PC-9 (cell line): Measurements from ENCODE around the gene OR4D2. TPM values are rescaled to one million over a fixed set of nuclear protein-coding genes. Genes with fewer than 3 reads are reported as not detected.
A peak's percentile ranks its signal among the peaks of the same experiment; 100 is the strongest.
"Not testable (repeated sequence)": the region's sequence is repeated elsewhere in the genome, so short reads cannot be mapped to it uniquely, and the experiment has no call there.

Experiments
- BruUV-seq: library from RNA; stranded (reverse); fragments of 400-500 nt; replicated peaks from 2 replicates; lab custom pipeline; 2021; lab: Mats Ljungman, UMichigan
- CTCF ChIA-PET: fragments of 300-600 bp; sonication (Branson Sonifier 250); formaldehyde crosslinking; loops from one replicate; lab custom pipeline; 2022; ENCODE audit warnings: antibody characterized with exemption; lab: Charles Lee
- POLR2A ChIA-PET: fragments of 300-600 bp; sonication (Branson Sonifier 250); formaldehyde crosslinking; loops from one replicate; lab custom pipeline; 2022; ENCODE audit warnings: antibody characterized with exemption; ENCODE audit not compliant: unreplicated experiment; lab: Charles Lee
- DNase-seq, 2 experiments: peaks; one replicate each; pipeline versions ENCODE4 v3.0.0 to v3.0.0-alpha.2; 2015 to 2022; ENCODE audit warnings: mixed read lengths in 1 of 2
- H2AFZ ChIP-seq: fragments of 200-600 bp; sonication (generic); 2 replicates; pipeline ENCODE4 v1.8.1; 2017; ENCODE audit warnings: antibody characterized with exemption
- H3F3A ChIP-seq: fragments of 200-600 bp; sonication (generic); 2 replicates; pipeline ENCODE4 v1.8.1; 2017; ENCODE audit warnings: antibody characterized with exemption, mild to moderate bottlenecking, low read depth; ENCODE audit not compliant: insufficient read depth
- H3K27ac ChIP-seq: fragments of 200-600 bp; sonication (generic); 2 replicates; pipeline ENCODE4 v1.6.1; 2016; ENCODE audit warnings: mixed run types
- H3K27me3 ChIP-seq: fragments of 200-600 bp; sonication (generic); 2 replicates; pipeline ENCODE4 v1.6.1; 2016; ENCODE audit warnings: low read depth, mixed run types; ENCODE audit not compliant: insufficient read depth
- H3K36me3 ChIP-seq: fragments of 200-600 bp; sonication (generic); 2 replicates; pipeline ENCODE4 v1.6.1; 2016; ENCODE audit warnings: low read depth, mixed run types
- H3K4me1 ChIP-seq: fragments of 200-600 bp; sonication (generic); replicated peaks from 2 replicates; pipeline ENCODE4 v1.6.1; 2016; ENCODE audit warnings: mixed run types; ENCODE audit not compliant: insufficient read depth
- H3K4me2 ChIP-seq: fragments of 200-600 bp; sonication (generic); 2 replicates; pipeline ENCODE4 v1.6.1; 2017; ENCODE audit warnings: mixed run types
- H3K4me3 ChIP-seq: fragments of 200-600 bp; sonication (generic); 2 replicates; pipeline ENCODE4 v1.6.1; 2016; ENCODE audit warnings: mixed run types
- H3K79me2 ChIP-seq: fragments of 200-600 bp; sonication (generic); 2 replicates; pipeline ENCODE4 v1.6.1; 2017; ENCODE audit warnings: low read depth, mixed run types
- H3K9me2 ChIP-seq: fragments of 200-600 bp; sonication (generic); 2 replicates; pipeline ENCODE4 v1.8.1; 2017; ENCODE audit warnings: mild to moderate bottlenecking; ENCODE audit not compliant: insufficient read depth
- H3K9me3 ChIP-seq: fragments of 200-600 bp; sonication (generic); 2 replicates; pipeline ENCODE4 v1.8.1; 2016; ENCODE audit warnings: low read depth; ENCODE audit not compliant: insufficient read depth
- H4K20me1 ChIP-seq: fragments of 200-600 bp; sonication (generic); 2 replicates; pipeline ENCODE4 v1.8.1; 2017; ENCODE audit not compliant: insufficient read depth
- EZH2 ChIP-seq: fragments of 200-600 bp; sonication (generic); IDR thresholded peaks from 2 replicates; pipeline ENCODE4 v1.8.0; 2017; ENCODE audit warnings: antibody characterized with exemption, low read depth
- intact Hi-C: fragments of 100-400 bp; cut with micrococcal nuclease; formaldehyde crosslinking; loops from one replicate; pipeline ENCODE4 v1.10.0; 2022; ENCODE audit not compliant: unreplicated experiment
- total RNA-seq: library from RNA; stranded (reverse); gene quantifications from 2 replicates; pipeline ENCODE4 v1.2.3, GENCODE V29; 2021
- TF ChIP-seq, protein P1 (sequence below): fragments of 200-600 bp; sonication (generic); conservative IDR thresholded peaks from 2 replicates; pipeline ENCODE4 v1.6.1; 2017; ENCODE audit warnings: mixed run types, antibody characterized with exemption, mild to moderate bottlenecking, moderate library complexity

Gene OR4D2
- total RNA-seq, 1 experiment from 2014 or later: not detected

DNA sequence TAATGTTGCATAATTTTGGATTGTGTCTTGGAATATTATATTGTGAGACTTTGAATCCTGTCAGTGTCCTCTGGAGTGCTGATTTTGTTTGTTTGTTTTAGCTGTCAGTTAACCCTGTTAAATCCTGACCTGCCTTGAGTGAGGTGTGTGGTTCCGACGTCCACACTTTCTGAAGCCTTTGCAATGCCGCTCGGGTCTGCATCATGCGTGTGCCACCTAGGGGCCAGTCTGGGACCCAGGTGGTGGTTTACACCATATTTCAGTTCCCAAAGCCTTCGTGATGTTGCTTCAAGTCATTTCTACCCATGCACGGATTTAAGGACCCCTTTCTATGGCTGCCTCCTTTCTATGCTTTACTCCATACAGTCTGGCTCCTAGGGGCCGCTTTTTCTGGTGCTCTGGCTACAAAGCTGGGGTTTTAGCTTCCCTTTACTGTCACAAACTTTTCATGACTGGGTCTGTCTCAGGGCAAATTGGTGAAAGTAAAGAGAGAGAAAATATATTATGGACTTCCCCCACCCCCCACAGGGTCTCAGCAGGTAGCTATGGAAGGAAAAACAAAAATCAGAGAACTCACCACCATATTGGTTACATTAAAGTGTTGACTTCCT, 30.0 kb upstream of the OR4D2 start:
- ChIA-PET POLR2A (no interaction called here), CTCF (no interaction called here)
- no peak overlapping the region for H3K4me2 ChIP-seq
- H3K36me3 ChIP-seq: no peaks in the 10 kb centered on the region
- no TSS peak for BruUV-seq
- no peak overlapping the region for H3K27ac ChIP-seq
- no peaks in the 10 kb centered on the region for H3K9me2 ChIP-seq
- intact Hi-C loops: no loop called here
- H4K20me1 ChIP-seq: no peaks in the 10 kb centered on the region
- DNase-seq: peak in 1 of 2 experiments; percentile 14
- TF ChIP-seq EZH2: no peak
- TF ChIP-seq, protein P1, sequence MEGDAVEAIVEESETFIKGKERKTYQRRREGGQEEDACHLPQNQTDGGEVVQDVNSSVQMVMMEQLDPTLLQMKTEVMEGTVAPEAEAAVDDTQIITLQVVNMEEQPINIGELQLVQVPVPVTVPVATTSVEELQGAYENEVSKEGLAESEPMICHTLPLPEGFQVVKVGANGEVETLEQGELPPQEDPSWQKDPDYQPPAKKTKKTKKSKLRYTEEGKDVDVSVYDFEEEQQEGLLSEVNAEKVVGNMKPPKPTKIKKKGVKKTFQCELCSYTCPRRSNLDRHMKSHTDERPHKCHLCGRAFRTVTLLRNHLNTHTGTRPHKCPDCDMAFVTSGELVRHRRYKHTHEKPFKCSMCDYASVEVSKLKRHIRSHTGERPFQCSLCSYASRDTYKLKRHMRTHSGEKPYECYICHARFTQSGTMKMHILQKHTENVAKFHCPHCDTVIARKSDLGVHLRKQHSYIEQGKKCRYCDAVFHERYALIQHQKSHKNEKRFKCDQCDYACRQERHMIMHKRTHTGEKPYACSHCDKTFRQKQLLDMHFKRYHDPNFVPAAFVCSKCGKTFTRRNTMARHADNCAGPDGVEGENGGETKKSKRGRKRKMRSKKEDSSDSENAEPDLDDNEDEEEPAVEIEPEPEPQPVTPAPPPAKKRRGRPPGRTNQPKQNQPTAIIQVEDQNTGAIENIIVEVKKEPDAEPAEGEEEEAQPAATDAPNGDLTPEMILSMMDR: peak; percentile 69
- H3F3A ChIP-seq: no peaks in the 10 kb centered on the region
- H3K79me2 ChIP-seq: no peaks in the 10 kb centered on the region
- H3K27me3 ChIP-seq: peaks cover 87% of the 10 kb centered on the region
- no peaks in the 10 kb centered on the region for H3K9me3 ChIP-seq
- H3K4me3 ChIP-seq: no peak overlapping the region
- no peaks in the 10 kb centered on the region for H3K4me1 ChIP-seq
- no peak overlapping the region for H2AFZ ChIP-seq

DNA sequence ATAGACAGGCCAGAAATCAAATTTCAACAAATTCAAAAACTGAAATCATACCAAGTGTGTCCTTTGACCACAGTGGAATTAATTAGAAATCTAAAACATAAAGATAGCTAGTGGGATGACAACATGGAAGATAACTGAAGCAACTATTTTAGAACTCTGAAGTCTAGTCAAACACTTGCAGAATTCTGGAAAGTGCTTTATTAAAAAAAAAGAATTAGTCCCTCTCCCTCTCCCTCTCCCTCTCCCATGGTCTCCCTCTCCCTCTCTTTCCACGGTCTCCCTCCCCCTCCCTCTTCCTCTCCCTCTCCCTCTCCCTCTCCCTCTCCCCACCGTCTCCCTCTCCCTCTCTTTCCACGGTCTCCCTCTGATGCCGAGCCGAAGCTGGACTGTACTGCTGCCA, 25.3 kb upstream of the OR4D2 start:
- ChIA-PET CTCF (no interaction called here), POLR2A (no interaction called here)
- Histone ChIP-seq H3K9me2 (no peaks in the 10 kb centered on the region), H2AFZ (no peak overlapping the region), H3K27me3 (peaks cover 78% of the 10 kb centered on the region), H3K4me2 (no peak overlapping the region), H3K4me1 (no peaks in the 10 kb centered on the region), H3K9me3 (0 out of 2 replicates have a peak, but pooled peaks cover 3% of the 10 kb centered on the region), H3K79me2 (no peaks in the 10 kb centered on the region), H3F3A (no peaks in the 10 kb centered on the region), H4K20me1 (no peaks in the 10 kb centered on the region), H3K27ac (no peak overlapping the region), H3K4me3 (no peak overlapping the region), H3K36me3 (no peaks in the 10 kb centered on the region)
- intact Hi-C loops: no loop called here
- TF ChIP-seq EZH2: no peak
- TF ChIP-seq, protein P1: no peak
- BruUV-seq: no TSS peak
- DNase-seq: no peak

DNA sequence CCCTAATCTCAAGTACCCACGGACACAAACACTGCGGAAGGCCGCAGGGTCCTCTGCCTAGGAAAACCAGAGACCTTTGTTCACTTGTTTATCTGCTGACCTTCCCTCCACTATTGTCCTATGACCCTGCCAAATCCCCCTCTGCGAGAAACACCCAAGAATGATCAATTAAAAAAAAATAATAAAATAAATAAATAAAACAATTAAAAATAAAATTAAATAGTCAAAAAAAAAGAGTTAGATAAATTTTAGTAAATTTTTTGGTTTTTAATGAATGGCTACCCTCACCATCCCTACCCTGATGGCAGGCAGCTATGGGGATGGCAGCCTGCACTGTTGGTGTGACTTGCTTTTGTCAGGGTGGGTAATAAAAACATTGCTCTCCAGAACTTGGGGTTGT, 23.4 kb upstream of the OR4D2 start:
- DNase-seq, H3K9me3 ChIP-seq, H3K4me1 ChIP-seq, H3F3A ChIP-seq, H3K36me3 ChIP-seq, BruUV-seq, intact Hi-C loops, CTCF ChIA-PET, H4K20me1 ChIP-seq, H3K4me2 ChIP-seq, H3K27ac ChIP-seq, H2AFZ ChIP-seq, POLR2A ChIA-PET, H3K9me2 ChIP-seq, H3K4me3 ChIP-seq, H3K79me2 ChIP-seq: not testable (repeated sequence)
- H3K27me3 ChIP-seq: peaks cover 78% of the 10 kb centered on the region

DNA sequence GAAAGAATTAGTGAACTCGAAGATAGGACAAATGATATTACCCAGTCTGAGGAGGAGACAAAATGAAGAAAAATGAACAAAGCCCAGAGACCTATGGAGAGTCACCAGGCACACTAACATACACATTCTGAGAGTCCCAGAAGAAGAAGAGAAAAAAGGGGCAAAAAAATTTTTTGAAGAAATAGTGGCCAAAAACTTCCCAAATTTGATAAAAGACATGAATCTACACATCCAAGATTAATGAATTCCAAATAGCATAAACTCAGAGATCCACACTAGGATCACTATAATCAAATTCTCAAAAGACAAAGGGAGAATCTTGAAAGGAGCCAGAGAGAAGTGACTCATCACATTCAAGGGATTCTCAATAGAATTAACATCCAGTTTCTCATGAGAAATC, 22.0 kb upstream of the OR4D2 start:
- Histone ChIP-seq H3K9me3 (0 out of 2 replicates have a peak, but pooled peaks cover 7% of the 10 kb centered on the region), H4K20me1 (no peaks in the 10 kb centered on the region), H3K9me2 (no peaks in the 10 kb centered on the region), H3K4me2 (no peak overlapping the region), H3K27ac (no peak overlapping the region), H3K27me3 (peaks cover 79% of the 10 kb centered on the region), H3K36me3 (no peaks in the 10 kb centered on the region), H3K4me3 (no peak overlapping the region), H2AFZ (no peak overlapping the region), H3K4me1 (no peaks in the 10 kb centered on the region), H3F3A (no peaks in the 10 kb centered on the region), H3K79me2 (no peaks in the 10 kb centered on the region)
- ChIA-PET CTCF (no interaction called here), POLR2A (no interaction called here)
- no peak for DNase-seq
- BruUV-seq: no TSS peak
- intact Hi-C loops: no loop called here
- TF ChIP-seq, protein P1: no peak
- no peak for TF ChIP-seq EZH2
